IMR-90 (cell line): ENCODE results near the gene HSFX1. TPM values are rescaled to one million over a fixed set of nuclear protein-coding genes. Genes with fewer than 3 reads are reported as not detected.

Experiments used
- ATAC-seq: fragments of 200-7000 bp; cut with Tn5 transposase; 2 replicates; pipeline ENCODE4 v1.9.1; 2020; ENCODE audit warnings: low read depth, mild to moderate bottlenecking, moderate library complexity
- BruUV-seq: library from RNA; stranded (reverse); fragments of 400-500 nt; replicated peaks from 2 replicates; lab custom pipeline; 2021; lab: Mats Ljungman, UMichigan
- CTCF ChIA-PET: fragments of 300-600 bp; formaldehyde crosslinking; extraction: SDS; loops from one replicate; lab custom pipeline; 2021; ENCODE audit warnings: antibody characterized with exemption; lab: Yijun Ruan, JAX
- POLR2A ChIA-PET: fragments of 300-600 bp; sonication (Branson Sonifier 250); formaldehyde crosslinking; loops from one replicate; lab custom pipeline; 2022; ENCODE audit warnings: antibody characterized with exemption; ENCODE audit not compliant: unreplicated experiment; lab: Charles Lee
- DNase-seq: peaks from one replicate; pipeline ENCODE4 v3.0.0; 2013
- H2AFZ ChIP-seq: replicated peaks from 2 replicates; pipeline ENCODE3; 2013; ENCODE audit warnings: low read length, mild to moderate bottlenecking; ENCODE audit not compliant: poor library complexity
- H2AK5ac ChIP-seq: 2 replicates; pipeline ENCODE4 v1.6.1; 2013; ENCODE audit warnings: low read depth, low read length, inconsistent platforms
- H2AK9ac ChIP-seq: replicated peaks from 2 replicates; pipeline ENCODE3; 2013; ENCODE audit warnings: mild to moderate bottlenecking, low read depth, low read length, moderate library complexity; ENCODE audit not compliant: poor library complexity
- H2BK120ac ChIP-seq: 2 replicates; pipeline ENCODE4 v1.6.1; 2013; ENCODE audit warnings: low read depth, low read length, inconsistent platforms
- H2BK15ac ChIP-seq: 3 replicates; pipeline ENCODE4 v1.6.1; 2013; ENCODE audit warnings: low read depth, low read length, inconsistent platforms
- H2BK20ac ChIP-seq: 2 replicates; pipeline ENCODE4 v1.6.1; 2013; ENCODE audit warnings: low read depth, mild to moderate bottlenecking, inconsistent platforms, low read length, moderate library complexity
- H2BK5ac ChIP-seq: 2 replicates; pipeline ENCODE4 v1.6.1; 2013; ENCODE audit warnings: mild to moderate bottlenecking, low read depth, low read length, inconsistent platforms; ENCODE audit not compliant: poor library complexity, severe bottlenecking
- H3K14ac ChIP-seq: replicated peaks from 2 replicates; pipeline ENCODE4 v1.6.1; 2013; ENCODE audit warnings: low read depth, low read length, inconsistent platforms
- H3K18ac ChIP-seq: 2 replicates; pipeline ENCODE4 v1.6.1; 2013; ENCODE audit warnings: low read depth, low read length, control low read depth
- H3K23ac ChIP-seq: 2 replicates; pipeline ENCODE4 v1.6.1; 2013; ENCODE audit warnings: low read depth, low read length, inconsistent platforms
- H3K27ac ChIP-seq: 2 replicates; pipeline ENCODE4 v1.5.1; 2013; ENCODE audit warnings: mild to moderate bottlenecking, control low read depth, low read length; ENCODE audit not compliant: insufficient read depth
- H3K27me3 ChIP-seq: 2 replicates; pipeline ENCODE4 v1.6.1; 2013; ENCODE audit warnings: low read length; ENCODE audit not compliant: control insufficient read depth, insufficient read depth
- H3K36me3 ChIP-seq: 2 replicates; pipeline ENCODE4 v1.6.1; 2013; ENCODE audit warnings: low read length, mixed read lengths; ENCODE audit not compliant: control insufficient read depth, insufficient read depth
- H3K4ac ChIP-seq: 2 replicates; pipeline ENCODE4 v1.6.1; 2013; ENCODE audit warnings: low read depth, low read length, inconsistent platforms
- H3K4me1 ChIP-seq: 2 replicates; pipeline ENCODE4 v1.6.1; 2013; ENCODE audit warnings: low read length, mixed read lengths; ENCODE audit not compliant: control insufficient read depth, insufficient read depth
- H3K4me2 ChIP-seq: 2 replicates; pipeline ENCODE4 v1.6.1; 2013; ENCODE audit warnings: low read depth, mild to moderate bottlenecking, control low read depth, low read length, moderate library complexity
- H3K4me3 ChIP-seq: 2 replicates; pipeline ENCODE4 v1.5.1; 2013; ENCODE audit warnings: low read depth, mild to moderate bottlenecking, control low read depth, low read length, moderate library complexity; ENCODE audit not compliant: insufficient read depth
- H3K56ac ChIP-seq: 2 replicates; pipeline ENCODE4 v1.6.1; 2013; ENCODE audit warnings: low read length, inconsistent platforms; ENCODE audit not compliant: insufficient read depth; ENCODE audit errors: extremely low read depth
- H3K79me1 ChIP-seq, 2 experiments: 2 replicates each; pipeline ENCODE4 v1.6.1; 2013; ENCODE audit warnings: low read length in 2 of 2, inconsistent platforms in 1 of 2, low read depth in 1 of 2
- H3K9ac ChIP-seq: 2 replicates; pipeline ENCODE4 v1.6.1; 2013; ENCODE audit warnings: low read depth, low read length, control low read depth
- H3K9me1 ChIP-seq: 2 replicates; pipeline ENCODE4 v1.6.1; 2013; ENCODE audit warnings: low read length, inconsistent platforms; ENCODE audit not compliant: insufficient read depth
- H3K9me3 ChIP-seq: 2 replicates; pipeline ENCODE4 v1.6.1; 2013; ENCODE audit warnings: low read length; ENCODE audit not compliant: control insufficient read depth, insufficient read depth
- H4K20me1 ChIP-seq: 2 replicates; pipeline ENCODE4 v1.6.1; 2013; ENCODE audit warnings: low read length, inconsistent platforms; ENCODE audit not compliant: insufficient read depth
- H4K5ac ChIP-seq: 2 replicates; pipeline ENCODE4 v1.6.1; 2013; ENCODE audit warnings: mild to moderate bottlenecking, low read depth, low read length, control low read depth
- H4K8ac ChIP-seq, 2 experiments: 2 replicates each; pipeline ENCODE4 v1.6.1; 2013; ENCODE audit warnings: low read depth in 2 of 2, low read length in 2 of 2, control low read depth in 1 of 2, inconsistent platforms in 1 of 2
- H4K91ac ChIP-seq: 2 replicates; pipeline ENCODE4 v1.6.1; 2013; ENCODE audit warnings: low read depth, low read length, inconsistent platforms; ENCODE audit not compliant: insufficient read depth
- BHLHE40 ChIP-seq: fragments of 150-350 bp; IDR thresholded peaks from 2 replicates; pipeline ENCODE4 v1.6.1; 2016; ENCODE audit warnings: mild to moderate bottlenecking, low read depth, low read length
- CEBPB ChIP-seq: IDR thresholded peaks from 2 replicates; pipeline ENCODE4 v1.6.1; 2012; ENCODE audit warnings: low read depth, low read length, improper control_type of control experiment
- CHD1 ChIP-seq: IDR thresholded peaks from 2 replicates; pipeline ENCODE4 v1.6.1; 2012; ENCODE audit warnings: low read depth, low read length, improper control_type of control experiment
- CTCF ChIP-seq: conservative IDR thresholded peaks from 2 replicates; pipeline ENCODE4 v1.5.1; 2012; ENCODE audit warnings: mild to moderate bottlenecking, low read depth, low read length, improper control_type of control experiment
- FOS ChIP-seq: fragments of 150-350 bp; IDR thresholded peaks from 2 replicates; pipeline ENCODE4 v1.6.1; 2016; ENCODE audit warnings: low read depth, low read length
- MAFK ChIP-seq: IDR thresholded peaks from 2 replicates; pipeline ENCODE4 v1.6.1; 2012; ENCODE audit warnings: low read depth, low read length, improper control_type of control experiment
- MAZ ChIP-seq: IDR thresholded peaks from 2 replicates; pipeline ENCODE4 v1.6.1; 2012; ENCODE audit warnings: low read depth, mild to moderate bottlenecking, low read length, improper control_type of control experiment, moderate library complexity, borderline replicate concordance
- MXI1 ChIP-seq: IDR thresholded peaks from 2 replicates; pipeline ENCODE4 v1.6.1; 2012; ENCODE audit warnings: low read depth, mild to moderate bottlenecking, low read length, moderate library complexity, borderline replicate concordance
- NFE2L2 ChIP-seq: fragments of 150-350 bp; IDR thresholded peaks from 2 replicates; pipeline ENCODE4 v1.6.1; 2016; ENCODE audit warnings: low read depth, mild to moderate bottlenecking, low read length
- POLR2A ChIP-seq: IDR thresholded peaks from 2 replicates; pipeline ENCODE4 v1.6.1; 2012; ENCODE audit warnings: mild to moderate bottlenecking, low read depth, low read length
- RAD21 ChIP-seq: IDR thresholded peaks from 2 replicates; pipeline ENCODE4 v1.6.1; 2012; ENCODE audit warnings: low read length, improper control_type of control experiment
- RCOR1 ChIP-seq: IDR thresholded peaks from 2 replicates; pipeline ENCODE4 v1.6.1; 2012; ENCODE audit warnings: mild to moderate bottlenecking, low read length, improper control_type of control experiment; ENCODE audit not compliant: insufficient replicate concordance
- RFX5 ChIP-seq: IDR thresholded peaks from 2 replicates; pipeline ENCODE4 v1.8.0; 2012; ENCODE audit warnings: low read depth, mild to moderate bottlenecking, low read length, moderate library complexity
- SMC3 ChIP-seq: fragments of 150-350 bp; IDR thresholded peaks from 2 replicates; pipeline ENCODE4 v1.6.1; 2016; ENCODE audit warnings: low read depth, mild to moderate bottlenecking, antibody characterized with exemption, low read length, moderate library complexity
- USF2 ChIP-seq: fragments of 150-350 bp; IDR thresholded peaks from 2 replicates; pipeline ENCODE4 v1.6.1; 2017; ENCODE audit warnings: mild to moderate bottlenecking, antibody characterized with exemption, low read length, low read depth
- WGBS, 2 experiments: methylation state at CpG; one replicate each; pipeline versions ENCODE4 v1.1.5 to v1.1.7; 2013; ENCODE audit warnings: missing lambda C conversion rate in 2 of 2; ENCODE audit not compliant: insufficient read length in 1 of 2; ENCODE audit errors: extremely low coverage in 2 of 2; 5-methylcytosine and 5-hydroxymethylcytosine counted together
- dilution Hi-C: fragments of 300-500 bp; cut with HindIII; formaldehyde crosslinking; loops from one replicate; pipeline ENCODE4 v1.14.3; 2018; ENCODE audit warnings: low sequenced_read_pairs; ENCODE audit not compliant: unreplicated experiment
- in situ Hi-C: fragments of 300-500 bp; cut with MboI; formaldehyde crosslinking; loops from 3 replicates; pipeline ENCODE4 v1.14.3; 2019; ENCODE audit warnings: low sequenced_read_pairs, inconsistent platforms, mixed read lengths
- intact Hi-C: fragments of 100-400 bp; cut with micrococcal nuclease; formaldehyde crosslinking; loops from 2 replicates; pipeline ENCODE4 v1.10.0; 2022
- polyA plus RNA-seq, 3 experiments: library from polyadenylated mRNA; depleted of rRNA; stranded (reverse); fragments of >200 nt; gene quantifications; 2 replicates each; pipeline ENCODE4 v1.2.3, GENCODE V29; 2012; ENCODE audit warnings: low replicate concordance in 1 of 3
- total RNA-seq: library from RNA; depleted of rRNA; stranded (reverse); fragments of >200 nt; gene quantifications from 2 replicates; pipeline ENCODE4 v1.2.3, GENCODE V29; 2012

The HSFX1 gene
- total and polyA plus RNA-seq, 2 of the 4 experiments (the other 2 are of a cell fraction) = 0.18 to 0.36 TPM

GRCh38 chrX:149799938-149800337 is 26.1 kb downstream of the HSFX1 start:
- Histone ChIP-seq H4K91ac (no peak overlapping the region), H4K20me1 (no peaks in the 10 kb centered on the region), H3K4me2 (no peak overlapping the region), H3K18ac (no peak overlapping the region), H2AK9ac (no peak overlapping the region), H3K9me3 (no peaks in the 10 kb centered on the region), H2BK120ac (no peak overlapping the region), H3K14ac (no peak overlapping the region), H2BK20ac (no peak overlapping the region), H2BK5ac (no peak overlapping the region), H2AFZ (no peak overlapping the region), H3K9ac (no peak overlapping the region), H3K4me1 (no peaks in the 10 kb centered on the region), H3K23ac (no peak overlapping the region), H3K27ac (no peak overlapping the region), H3K36me3 (no peaks in the 10 kb centered on the region), H3K4me3 (no peak overlapping the region), H3K4ac (no peak overlapping the region), H4K8ac (no peak overlapping the region), H2BK15ac (no peak overlapping the region), H3K9me1 (no peaks in the 10 kb centered on the region), H2AK5ac (no peak overlapping the region), H4K5ac (no peak overlapping the region), H3K56ac (no peak overlapping the region), H3K27me3 (no peaks in the 10 kb centered on the region), H3K79me1 (no peaks in the 10 kb centered on the region)
- DNase-seq (no peak), ATAC-seq (no peak)
- in situ Hi-C loops (no loop called here), intact Hi-C loops (no loop called here), dilution Hi-C loops (no loop called here)
- TF ChIP-seq RCOR1 (no peak), BHLHE40 (no peak), CTCF (no peak), USF2 (no peak), FOS (no peak), NFE2L2 (no peak), MAFK (no peak), RAD21 (no peak), MXI1 (no peak), SMC3 (no peak), MAZ (no peak), POLR2A (no peak), RFX5 (no peak), CEBPB (no peak), CHD1 (no peak)
- BruUV-seq = no TSS peak
- POLR2A ChIA-PET = no interaction called here
- CTCF ChIA-PET = no interaction called here
- WGBS, 2 experiments = 100% methylated on average over 1 of the region's 3 CpGs; no CpG with 5 or more reads in 1 of the 2 experiments
